Measurements from ENCODE around the gene TAGLN3.

GRCh38 chr3:111993038-111993437 lies 5.7 kb upstream of the TAGLN3 start:
- TF ChIP-seq EZH2phosphoT487 (IDR thresholded peaks at IDR 0.05; ENCODE audit: insufficient read depth, low read depth), result no peak
- no peak for TF ChIP-seq EZH2 (IDR thresholded peaks at IDR 0.05; ENCODE audit: insufficient read depth, poor library complexity, severe bottlenecking)
